ENCODE results near the gene LDLRAD3. TPM values are rescaled to one million over a fixed set of nuclear protein-coding genes. Genes with fewer than 3 reads are reported as not detected.

LDLRAD3 gene
- polyA plus RNA-seq, 3 donors, result 7.3 to 14.1 (median 10.4) TPM

GRCh38 chr11:36122671-36123070 is 178.8 kb downstream of the LDLRAD3 start:
- Histone ChIP-seq H3K27me3 (ENCODE audit: control insufficient read depth in 2 of 2, insufficient read depth in 2 of 2, low read length in 2 of 2) (no peaks in the 10 kb centered on the region), H3K4me3 (replicated peaks in 1 of 3; ENCODE audit: low read depth in 2 of 3, low read length in 3 of 3) (no peak overlapping the region), H3K27ac (ENCODE audit: low read depth in 1 of 2, low read length in 2 of 2) (no peak overlapping the region), H2AFZ (ENCODE audit: insufficient read depth, low read depth, low read length, poor library complexity, severe bottlenecking) (no peak overlapping the region), H3K9me3 (replicated peaks in 1 of 2; ENCODE audit: control insufficient read depth in 1 of 2, insufficient read depth in 1 of 2, low read length in 2 of 2) (no peaks in the 10 kb centered on the region), H3K4me2 (replicated peaks; ENCODE audit: extremely low read depth, low read length, poor library complexity, severe bottlenecking) (no peak overlapping the region), H3K36me3 (replicated peaks in 1 of 2; ENCODE audit: control insufficient read depth in 1 of 2, insufficient read depth in 2 of 2, low read length in 2 of 2) (no peaks in the 10 kb centered on the region), H4K20me1 (ENCODE audit: insufficient read depth, low read length) (no peaks in the 10 kb centered on the region), H3K9ac (ENCODE audit: insufficient read depth, low read length, poor library complexity, severe bottlenecking) (no peak overlapping the region), H3K79me2 (ENCODE audit: insufficient read depth, low read length) (no peaks in the 10 kb centered on the region), H3K4me1 (ENCODE audit: control insufficient read depth in 1 of 2, insufficient read depth in 2 of 2, low read length in 2 of 2) (no peaks in the 10 kb centered on the region)
- no peaks in the 10 kb centered on the region for H3K9me3 Mint-ChIP-seq
- peaks cover 0 to 7% of the 10 kb centered on the region in 2 donors for H3K36me3 Mint-ChIP-seq
- DNase-seq, result no peak
- WGBS (ENCODE audit: insufficient coverage), result no CpG with 5 or more reads among the region's 2 CpGs
- H3K4me3 Mint-ChIP-seq, result no peak overlapping the region
- TF ChIP-seq, protein P1, sequence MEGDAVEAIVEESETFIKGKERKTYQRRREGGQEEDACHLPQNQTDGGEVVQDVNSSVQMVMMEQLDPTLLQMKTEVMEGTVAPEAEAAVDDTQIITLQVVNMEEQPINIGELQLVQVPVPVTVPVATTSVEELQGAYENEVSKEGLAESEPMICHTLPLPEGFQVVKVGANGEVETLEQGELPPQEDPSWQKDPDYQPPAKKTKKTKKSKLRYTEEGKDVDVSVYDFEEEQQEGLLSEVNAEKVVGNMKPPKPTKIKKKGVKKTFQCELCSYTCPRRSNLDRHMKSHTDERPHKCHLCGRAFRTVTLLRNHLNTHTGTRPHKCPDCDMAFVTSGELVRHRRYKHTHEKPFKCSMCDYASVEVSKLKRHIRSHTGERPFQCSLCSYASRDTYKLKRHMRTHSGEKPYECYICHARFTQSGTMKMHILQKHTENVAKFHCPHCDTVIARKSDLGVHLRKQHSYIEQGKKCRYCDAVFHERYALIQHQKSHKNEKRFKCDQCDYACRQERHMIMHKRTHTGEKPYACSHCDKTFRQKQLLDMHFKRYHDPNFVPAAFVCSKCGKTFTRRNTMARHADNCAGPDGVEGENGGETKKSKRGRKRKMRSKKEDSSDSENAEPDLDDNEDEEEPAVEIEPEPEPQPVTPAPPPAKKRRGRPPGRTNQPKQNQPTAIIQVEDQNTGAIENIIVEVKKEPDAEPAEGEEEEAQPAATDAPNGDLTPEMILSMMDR (IDR thresholded peaks at IDR 0.05), result no peak
- H3K27ac Mint-ChIP-seq, result no peak overlapping the region
- peaks cover 0 to 3% (median 0%) of the 10 kb centered on the region in 3 donors for H3K27me3 Mint-ChIP-seq (ENCODE audit: low read depth in 3 of 3)
- no peaks in the 10 kb centered on the region for H3K4me1 Mint-ChIP-seq
- intact Hi-C loops (cut with micrococcal nuclease), result no loop called here

- Mint-ChIP-seq H3K4me3 (no peak overlapping the region), H3K27ac (no peak overlapping the region), H3K4me1 (no peaks in the 10 kb centered on the region), H3K27me3 (ENCODE audit: low read depth in 3 of 3) (peaks cover 0 to 5% (median 1%) of the 10 kb centered on the region in 3 donors), H3K36me3 (peaks cover 0 to 5% of the 10 kb centered on the region in 2 donors), H3K9me3 (no peaks in the 10 kb centered on the region)
- TF ChIP-seq, protein P1 (IDR thresholded peaks at IDR 0.05), result no peak
- WGBS (ENCODE audit: insufficient coverage), result 94% methylated on average over 7 of the region's 12 CpGs
- Histone ChIP-seq H2AFZ (ENCODE audit: insufficient read depth, low read depth, low read length, poor library complexity, severe bottlenecking) (no peak overlapping the region), H3K27me3 (ENCODE audit: control insufficient read depth in 2 of 2, insufficient read depth in 2 of 2, low read length in 2 of 2) (no peaks in the 10 kb centered on the region), H3K36me3 (replicated peaks in 1 of 2; ENCODE audit: control insufficient read depth in 1 of 2, insufficient read depth in 2 of 2, low read length in 2 of 2) (no peaks in the 10 kb centered on the region), H3K4me3 (replicated peaks in 1 of 3; ENCODE audit: low read depth in 2 of 3, low read length in 3 of 3) (no peak overlapping the region), H3K4me1 (ENCODE audit: control insufficient read depth in 1 of 2, insufficient read depth in 2 of 2, low read length in 2 of 2) (no peaks in the 10 kb centered on the region), H4K20me1 (ENCODE audit: insufficient read depth, low read length) (no peaks in the 10 kb centered on the region), H3K9me3 (replicated peaks in 1 of 2; ENCODE audit: control insufficient read depth in 1 of 2, insufficient read depth in 1 of 2, low read length in 2 of 2) (no peaks in the 10 kb centered on the region), H3K79me2 (ENCODE audit: insufficient read depth, low read length) (no peaks in the 10 kb centered on the region), H3K27ac (ENCODE audit: low read depth in 1 of 2, low read length in 2 of 2) (no peak overlapping the region), H3K9ac (ENCODE audit: insufficient read depth, low read length, poor library complexity, severe bottlenecking) (no peak overlapping the region), H3K4me2 (replicated peaks; ENCODE audit: extremely low read depth, low read length, poor library complexity, severe bottlenecking) (no peak overlapping the region)
- intact Hi-C loops (cut with micrococcal nuclease), result no loop called here
- DNase-seq, result no peak
These were observed 179.7 kb downstream of the LDLRAD3 start for GRCh38 chr11:36123336-36124101.
